GM10266 (cell line): ENCODE results near the gene TMED10.

ENCODE experiments used
- DNase-seq: peaks from one replicate; pipeline ENCODE4 v3.0.0; 2012; ENCODE audit errors: extremely low spot score
- TF ChIP-seq, protein P1 (sequence below): IDR thresholded peaks from 2 replicates; pipeline ENCODE4 v1.5.1; 2012; ENCODE audit warnings: mild to moderate bottlenecking, low read depth; ENCODE audit not compliant: control insufficient read depth, insufficient read depth; ENCODE audit errors: missing control alignments

Gene TMED10

DNA sequence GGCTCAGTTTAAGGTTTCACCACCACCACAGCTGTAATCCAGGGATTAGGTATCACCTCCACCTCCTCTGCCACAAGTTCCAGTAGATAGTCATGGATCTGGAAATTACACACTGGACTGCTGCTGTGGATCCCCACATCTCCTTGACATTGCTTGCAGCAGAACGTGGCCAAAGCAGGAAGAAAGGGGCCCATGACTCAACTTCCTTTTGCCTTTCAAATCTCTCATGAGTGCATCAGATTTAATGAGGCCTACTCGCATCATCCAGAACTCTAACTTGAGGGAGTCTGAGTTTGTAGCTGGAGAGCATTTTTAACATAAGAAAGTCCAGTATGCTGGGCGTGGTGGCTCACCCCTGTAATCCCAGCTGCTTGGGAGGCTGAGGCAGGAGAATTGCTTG lies 29.2 kb upstream of the TMED10 start:
- TF ChIP-seq, protein P1, sequence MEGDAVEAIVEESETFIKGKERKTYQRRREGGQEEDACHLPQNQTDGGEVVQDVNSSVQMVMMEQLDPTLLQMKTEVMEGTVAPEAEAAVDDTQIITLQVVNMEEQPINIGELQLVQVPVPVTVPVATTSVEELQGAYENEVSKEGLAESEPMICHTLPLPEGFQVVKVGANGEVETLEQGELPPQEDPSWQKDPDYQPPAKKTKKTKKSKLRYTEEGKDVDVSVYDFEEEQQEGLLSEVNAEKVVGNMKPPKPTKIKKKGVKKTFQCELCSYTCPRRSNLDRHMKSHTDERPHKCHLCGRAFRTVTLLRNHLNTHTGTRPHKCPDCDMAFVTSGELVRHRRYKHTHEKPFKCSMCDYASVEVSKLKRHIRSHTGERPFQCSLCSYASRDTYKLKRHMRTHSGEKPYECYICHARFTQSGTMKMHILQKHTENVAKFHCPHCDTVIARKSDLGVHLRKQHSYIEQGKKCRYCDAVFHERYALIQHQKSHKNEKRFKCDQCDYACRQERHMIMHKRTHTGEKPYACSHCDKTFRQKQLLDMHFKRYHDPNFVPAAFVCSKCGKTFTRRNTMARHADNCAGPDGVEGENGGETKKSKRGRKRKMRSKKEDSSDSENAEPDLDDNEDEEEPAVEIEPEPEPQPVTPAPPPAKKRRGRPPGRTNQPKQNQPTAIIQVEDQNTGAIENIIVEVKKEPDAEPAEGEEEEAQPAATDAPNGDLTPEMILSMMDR: no peak
- no peak for DNase-seq

DNA sequence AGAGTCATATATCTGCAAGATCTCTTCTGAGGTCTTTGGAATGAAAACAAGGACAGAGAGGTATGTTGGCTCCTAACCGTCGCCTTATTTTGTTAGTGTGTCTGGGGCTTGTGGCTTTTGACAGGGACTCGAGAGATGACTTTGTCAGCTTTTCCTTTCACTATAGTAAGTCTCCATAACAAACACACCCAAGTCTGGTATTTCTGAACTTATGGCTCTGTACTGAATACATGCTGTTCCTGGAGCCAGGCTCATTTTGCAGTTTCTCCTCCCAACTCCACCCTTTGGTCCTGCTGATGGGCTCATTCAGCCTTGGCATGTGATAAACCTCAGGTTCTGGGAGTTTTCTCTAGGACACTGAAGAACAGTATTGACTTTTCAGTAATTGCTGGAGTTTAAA lies 27.7 kb upstream of the TMED10 start:
- TF ChIP-seq, protein P1: no peak
- DNase-seq: no peak

DNA sequence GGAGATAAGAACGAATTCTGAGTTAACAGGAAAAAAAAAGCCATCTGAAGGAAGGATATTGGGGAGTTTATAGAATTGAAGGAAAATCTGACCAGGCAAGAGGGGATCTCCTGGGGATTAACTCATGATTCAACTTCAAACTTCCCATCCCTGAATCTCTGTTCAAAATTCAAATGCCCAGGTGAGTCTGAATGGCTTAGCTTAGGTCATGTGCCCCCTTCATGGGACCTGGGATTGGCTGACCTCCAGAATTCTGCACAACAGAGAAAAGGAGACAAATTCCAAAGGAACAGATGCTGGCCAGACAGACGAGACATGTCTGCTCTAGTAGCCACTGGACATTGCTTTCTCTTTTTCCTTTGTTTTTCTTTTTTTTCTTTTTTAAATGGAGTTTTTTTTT lies 26.2 kb upstream of the TMED10 start:
- DNase-seq: no peak
- TF ChIP-seq, protein P1: no peak

DNA sequence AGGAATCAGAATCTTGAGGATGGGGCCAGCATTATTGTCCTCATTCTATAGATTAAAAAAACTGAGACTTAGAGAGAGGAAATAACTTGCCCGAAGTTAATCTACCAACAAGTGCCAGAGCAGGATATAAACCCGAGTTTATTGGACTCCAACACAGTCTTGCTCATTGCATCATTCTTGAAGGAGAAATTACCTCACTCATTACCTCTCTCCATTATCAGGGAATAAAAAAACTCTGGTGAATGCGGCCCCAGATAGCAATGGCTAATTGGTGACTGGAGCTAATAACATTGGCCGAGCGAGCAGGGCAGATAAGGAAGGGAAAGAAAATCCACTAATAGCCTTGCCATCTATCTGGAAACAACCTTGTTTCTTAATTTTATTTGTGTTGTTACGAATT lies 24.7 kb upstream of the TMED10 start:
- TF ChIP-seq, protein P1: no peak
- DNase-seq: no peak

DNA sequence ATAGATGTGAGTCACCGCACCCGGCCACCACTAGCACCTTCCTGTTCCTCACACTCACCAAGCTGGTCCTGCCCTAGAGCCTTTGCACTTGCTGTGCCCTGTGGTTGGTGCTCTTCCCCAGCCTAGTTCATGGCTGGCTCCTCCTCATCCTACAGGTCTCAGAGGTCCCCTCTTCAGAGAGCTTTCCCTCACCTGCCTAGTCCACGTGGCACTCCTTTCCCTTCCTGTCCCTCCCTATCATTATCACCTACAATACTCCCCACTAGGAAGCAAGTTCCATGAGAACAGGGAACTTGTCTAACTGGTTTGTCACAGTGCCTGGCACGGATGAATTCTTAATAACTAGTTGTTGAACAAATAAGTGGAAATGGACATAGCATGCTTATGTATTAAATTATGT lies 24.0 kb upstream of the TMED10 start:
- no peak for DNase-seq
- TF ChIP-seq, protein P1: no peak

DNA sequence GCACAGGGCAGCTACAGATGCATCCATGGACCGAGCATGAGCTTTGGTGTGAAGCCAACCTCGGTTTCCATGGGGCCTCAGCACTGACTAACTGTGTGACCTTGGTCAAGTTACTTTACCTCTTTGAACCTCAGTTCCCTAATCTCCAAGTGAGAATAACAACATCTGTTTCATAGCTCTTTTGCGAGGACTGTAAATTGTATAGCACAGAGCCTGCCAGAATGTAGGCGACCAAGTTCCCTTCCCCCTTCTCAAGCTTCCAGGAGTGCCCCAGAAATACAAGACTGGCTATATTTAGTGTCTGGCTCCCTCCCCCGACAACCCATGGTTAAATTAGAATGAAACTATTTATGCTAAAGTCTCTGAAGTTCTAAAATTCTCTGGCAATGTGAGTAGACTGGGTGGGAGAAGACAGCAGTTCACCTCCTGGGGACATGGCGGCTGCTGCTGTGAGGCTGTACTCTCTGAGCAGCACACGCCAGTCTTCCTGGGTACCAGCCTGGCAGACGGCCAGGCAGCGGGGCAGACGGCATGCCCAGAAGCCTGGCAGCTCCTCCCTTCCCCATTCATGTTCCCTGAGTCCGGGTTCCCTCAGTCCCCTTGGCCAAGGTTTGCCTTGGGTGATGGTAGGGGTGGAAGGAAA lies 22.0 kb upstream of the TMED10 start:
- no peak for DNase-seq
- TF ChIP-seq, protein P1: no peak

DNA sequence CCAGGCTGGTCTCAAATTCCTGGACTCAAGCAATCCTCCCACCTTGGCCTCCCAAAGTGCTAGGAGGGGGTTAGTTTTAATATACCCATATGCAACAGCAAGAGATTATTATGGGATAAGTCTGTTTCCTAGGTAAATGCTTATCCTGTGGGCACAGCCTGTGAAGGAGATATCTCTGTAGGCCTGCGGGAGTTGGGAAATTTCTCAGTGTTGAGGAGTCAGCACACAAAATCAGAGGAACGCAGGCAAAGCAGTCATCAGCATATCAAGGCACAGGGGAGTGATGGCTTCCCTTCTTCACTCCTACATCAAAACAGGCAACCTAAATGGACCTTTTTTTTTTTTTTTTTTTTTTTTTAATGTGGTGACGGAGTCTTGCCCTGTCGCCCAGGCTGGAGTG lies 20.9 kb upstream of the TMED10 start:
- TF ChIP-seq, protein P1: no peak
- no peak for DNase-seq
